ENCODE measurements around the gene CSRP1. TPM values are rescaled to one million over a fixed set of nuclear protein-coding genes. Genes with fewer than 3 reads are reported as not detected.

Gene CSRP1
- total RNA-seq, 1 experiment from 2014 or later = 14.3 TPM

GRCh38 chr1:201470581-201470980 is 36.3 kb downstream of the CSRP1 start:
- Mint-ChIP-seq H3K4me1 (peaks cover 25% of the 10 kb centered on the region), H3K9me3 (no peaks in the 10 kb centered on the region), H3K36me3 (peaks cover 12% of the 10 kb centered on the region), H3K4me3 (peak overlapping the region; percentile 75), H3K27me3 (ENCODE audit: low read depth) (peaks cover 45% of the 10 kb centered on the region), H3K27ac (no peak overlapping the region)
- POLR2A ChIA-PET = no interaction called here
- ATAC-seq (no peak), DNase-seq (ENCODE audit: low spot score) (no peak)
- TF ChIP-seq TEAD4 (CRISPR knock-in tag; IDR thresholded peaks at IDR 0.05) (no peak), MYBL2 (CRISPR knock-in tag; IDR thresholded peaks at IDR 0.05) (no peak), SMAD4 (CRISPR knock-in tag; IDR thresholded peaks at IDR 0.05) (no peak), ZNF232 (CRISPR knock-in tag; IDR thresholded peaks at IDR 0.05) (no peak), ESRRA (CRISPR knock-in tag; IDR thresholded peaks at IDR 0.05; ENCODE audit: borderline replicate concordance) (no peak), CREB1 (CRISPR knock-in tag; IDR thresholded peaks at IDR 0.05) (no peak), NFYB (CRISPR knock-in tag; conservative IDR thresholded peaks at IDR 0.05; ENCODE audit: low read depth) (no peak), TEAD1 (CRISPR knock-in tag; IDR thresholded peaks at IDR 0.05) (no peak), GABPB1 (CRISPR knock-in tag; IDR thresholded peaks at IDR 0.05) (no peak), FOXP1 (CRISPR knock-in tag; IDR thresholded peaks at IDR 0.05; ENCODE audit: borderline replicate concordance) (no peak), ZNF416 (CRISPR knock-in tag; IDR thresholded peaks at IDR 0.05) (no peak), ATF2 (CRISPR knock-in tag; IDR thresholded peaks at IDR 0.05; ENCODE audit: borderline replicate concordance, low read depth) (no peak), HMGXB4 (CRISPR knock-in tag; IDR thresholded peaks at IDR 0.05) (no peak), ARID4B (CRISPR knock-in tag; IDR thresholded peaks at IDR 0.05; ENCODE audit: borderline replicate concordance) (no peak), PRDM15 (CRISPR knock-in tag; IDR thresholded peaks at IDR 0.05) (no peak), USF1 (CRISPR knock-in tag; IDR thresholded peaks at IDR 0.05) (no peak), RORB (CRISPR knock-in tag; IDR thresholded peaks at IDR 0.05) (no peak), FOXK1 (CRISPR knock-in tag; IDR thresholded peaks at IDR 0.05) (no peak)
- TF ChIP-seq, protein P1, sequence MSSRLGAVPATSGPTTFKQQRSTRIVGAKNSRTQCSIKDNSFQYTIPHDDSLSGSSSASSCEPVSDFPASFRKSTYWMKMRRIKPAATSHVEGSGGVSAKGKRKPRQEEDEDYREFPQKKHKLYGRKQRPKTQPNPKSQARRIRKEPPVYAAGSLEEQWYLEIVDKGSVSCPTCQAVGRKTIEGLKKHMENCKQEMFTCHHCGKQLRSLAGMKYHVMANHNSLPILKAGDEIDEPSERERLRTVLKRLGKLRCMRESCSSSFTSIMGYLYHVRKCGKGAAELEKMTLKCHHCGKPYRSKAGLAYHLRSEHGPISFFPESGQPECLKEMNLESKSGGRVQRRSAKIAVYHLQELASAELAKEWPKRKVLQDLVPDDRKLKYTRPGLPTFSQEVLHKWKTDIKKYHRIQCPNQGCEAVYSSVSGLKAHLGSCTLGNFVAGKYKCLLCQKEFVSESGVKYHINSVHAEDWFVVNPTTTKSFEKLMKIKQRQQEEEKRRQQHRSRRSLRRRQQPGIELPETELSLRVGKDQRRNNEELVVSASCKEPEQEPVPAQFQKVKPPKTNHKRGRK (CRISPR knock-in tag; IDR thresholded peaks at IDR 0.05; ENCODE audit: borderline replicate concordance) = no peak
- TF ChIP-seq, protein P2, sequence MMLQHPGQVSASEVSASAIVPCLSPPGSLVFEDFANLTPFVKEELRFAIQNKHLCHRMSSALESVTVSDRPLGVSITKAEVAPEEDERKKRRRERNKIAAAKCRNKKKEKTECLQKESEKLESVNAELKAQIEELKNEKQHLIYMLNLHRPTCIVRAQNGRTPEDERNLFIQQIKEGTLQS (CRISPR knock-in tag; conservative IDR thresholded peaks at IDR 0.05) = no peak
- CTCF ChIA-PET = interaction anchor here (0.6 kb wide), 1 partner anchor 14 kb away, joined by 3 read pairs; no protein-coding TSS in a partner anchor
